Thoracic aorta (tissue), 2 donors: ENCODE results near the gene CAGE1. TPM values are rescaled to one million over a fixed set of nuclear protein-coding genes. Genes with fewer than 3 reads are reported as not detected.

ENCODE experiments used
- ATAC-seq: fragments of 150-250 bp; one replicate; pipeline ENCODE4 v1.8.0; 2017; ENCODE audit warnings: low read depth; ENCODE audit not compliant: insufficient number of reproducible peaks, low FRiP score
- DNase-seq: peaks from one replicate; pipeline ENCODE4 v3.0.0-alpha.2; 2020; ENCODE audit warnings: low spot score
- H3K27ac ChIP-seq, 2 donors: fragments of 200-600 bp; sonication (generic); 1 replicate in 1 of 2; 2 replicates in 1 of 2; pipeline ENCODE4 v1.5.1; 2016; ENCODE audit warnings: mild to moderate bottlenecking in 2 of 2, moderate library complexity in 2 of 2
- H3K27me3 ChIP-seq: fragments of 200-600 bp; sonication (generic); replicated peaks from 2 replicates; pipeline ENCODE4 v1.6.0; 2016; ENCODE audit warnings: mild to moderate bottlenecking; ENCODE audit not compliant: insufficient read depth
- H3K36me3 ChIP-seq: fragments of 200-600 bp; sonication (generic); one replicate; pipeline ENCODE4 v1.5.1; 2016
- H3K4me1 ChIP-seq, 2 donors: fragments of 200-600 bp; sonication (generic); 1 replicate in 1 of 2; 2 replicates in 1 of 2; pipeline versions ENCODE4 v1.5.1 to v1.6.0; 2016; ENCODE audit warnings: low read depth in 2 of 2, mild to moderate bottlenecking in 1 of 2; ENCODE audit not compliant: control insufficient read depth in 1 of 2
- H3K4me3 ChIP-seq: fragments of 200-600 bp; sonication (generic); 2 replicates; pipeline ENCODE4 v1.5.1; 2016; ENCODE audit warnings: mild to moderate bottlenecking
- H3K9me3 ChIP-seq: fragments of 200-600 bp; sonication (generic); 2 replicates; pipeline ENCODE4 v1.5.1; 2016
- total RNA-seq, 2 donors: library from RNA; depleted of rRNA; stranded (reverse); fragments of >200 nt; gene quantifications; one replicate each; pipeline versions ENCODE4 v1.1.0 to v1.2.3, GENCODE V29; 2016
- TF ChIP-seq, protein P1 (sequence below): fragments of 200-600 bp; sonication (generic); IDR thresholded peaks from one replicate; pipeline ENCODE4 v1.5.1; 2019; ENCODE audit warnings: antibody characterized with exemption

The CAGE1 gene
- total RNA-seq, 2 donors from 2014 or later, result not detected

DNA sequence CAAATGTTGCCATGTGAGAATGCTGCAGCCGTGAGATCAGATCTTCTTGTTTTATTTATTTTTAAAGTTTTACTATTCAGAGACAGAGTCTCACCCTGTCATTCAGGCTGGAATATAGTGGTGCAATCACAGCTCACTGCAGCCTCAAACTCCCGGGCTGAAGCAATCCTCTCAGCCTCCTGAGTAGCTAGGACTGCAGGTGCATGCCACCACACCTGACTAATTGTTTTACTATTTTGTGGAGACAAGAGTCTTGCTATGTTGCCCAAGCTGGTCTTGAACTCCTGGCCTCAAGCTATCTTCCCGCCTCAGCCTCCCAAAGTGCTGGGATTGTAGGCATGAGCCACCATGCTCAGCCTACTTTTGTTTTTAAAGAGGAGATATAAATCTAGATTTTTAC lies 54.0 kb downstream of the CAGE1 start:
- Histone ChIP-seq H3K27me3 (no peaks in the 10 kb centered on the region), H3K9me3 (no peaks in the 10 kb centered on the region), H3K27ac (no peak overlapping the region), H3K36me3 (no peaks in the 10 kb centered on the region), H3K4me3 (no peak overlapping the region), H3K4me1 (no peaks in the 10 kb centered on the region)
- TF ChIP-seq, protein P1, sequence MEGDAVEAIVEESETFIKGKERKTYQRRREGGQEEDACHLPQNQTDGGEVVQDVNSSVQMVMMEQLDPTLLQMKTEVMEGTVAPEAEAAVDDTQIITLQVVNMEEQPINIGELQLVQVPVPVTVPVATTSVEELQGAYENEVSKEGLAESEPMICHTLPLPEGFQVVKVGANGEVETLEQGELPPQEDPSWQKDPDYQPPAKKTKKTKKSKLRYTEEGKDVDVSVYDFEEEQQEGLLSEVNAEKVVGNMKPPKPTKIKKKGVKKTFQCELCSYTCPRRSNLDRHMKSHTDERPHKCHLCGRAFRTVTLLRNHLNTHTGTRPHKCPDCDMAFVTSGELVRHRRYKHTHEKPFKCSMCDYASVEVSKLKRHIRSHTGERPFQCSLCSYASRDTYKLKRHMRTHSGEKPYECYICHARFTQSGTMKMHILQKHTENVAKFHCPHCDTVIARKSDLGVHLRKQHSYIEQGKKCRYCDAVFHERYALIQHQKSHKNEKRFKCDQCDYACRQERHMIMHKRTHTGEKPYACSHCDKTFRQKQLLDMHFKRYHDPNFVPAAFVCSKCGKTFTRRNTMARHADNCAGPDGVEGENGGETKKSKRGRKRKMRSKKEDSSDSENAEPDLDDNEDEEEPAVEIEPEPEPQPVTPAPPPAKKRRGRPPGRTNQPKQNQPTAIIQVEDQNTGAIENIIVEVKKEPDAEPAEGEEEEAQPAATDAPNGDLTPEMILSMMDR, result no peak
- DNase-seq, result no peak
- ATAC-seq, result no peak

DNA sequence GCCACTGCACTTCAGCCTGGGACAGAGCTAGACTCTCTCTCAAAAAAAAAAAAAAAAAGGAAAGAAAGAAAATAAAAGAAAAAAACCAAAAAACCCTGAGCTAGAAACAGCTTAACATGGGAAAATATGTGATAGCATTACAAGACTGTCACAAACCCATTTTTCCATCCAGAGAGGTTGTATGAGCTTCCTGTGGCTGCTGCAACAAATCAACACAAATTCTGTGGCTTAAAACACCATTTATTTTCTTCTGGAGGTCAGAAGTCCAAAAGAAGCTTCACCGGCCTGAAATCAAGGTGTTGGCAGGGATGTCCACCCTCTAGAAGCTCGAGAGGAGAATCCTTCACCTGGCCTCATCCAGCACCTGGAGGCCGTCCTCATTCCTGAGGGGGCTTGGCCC lies 54.9 kb downstream of the CAGE1 start:
- ATAC-seq, result no peak

DNA sequence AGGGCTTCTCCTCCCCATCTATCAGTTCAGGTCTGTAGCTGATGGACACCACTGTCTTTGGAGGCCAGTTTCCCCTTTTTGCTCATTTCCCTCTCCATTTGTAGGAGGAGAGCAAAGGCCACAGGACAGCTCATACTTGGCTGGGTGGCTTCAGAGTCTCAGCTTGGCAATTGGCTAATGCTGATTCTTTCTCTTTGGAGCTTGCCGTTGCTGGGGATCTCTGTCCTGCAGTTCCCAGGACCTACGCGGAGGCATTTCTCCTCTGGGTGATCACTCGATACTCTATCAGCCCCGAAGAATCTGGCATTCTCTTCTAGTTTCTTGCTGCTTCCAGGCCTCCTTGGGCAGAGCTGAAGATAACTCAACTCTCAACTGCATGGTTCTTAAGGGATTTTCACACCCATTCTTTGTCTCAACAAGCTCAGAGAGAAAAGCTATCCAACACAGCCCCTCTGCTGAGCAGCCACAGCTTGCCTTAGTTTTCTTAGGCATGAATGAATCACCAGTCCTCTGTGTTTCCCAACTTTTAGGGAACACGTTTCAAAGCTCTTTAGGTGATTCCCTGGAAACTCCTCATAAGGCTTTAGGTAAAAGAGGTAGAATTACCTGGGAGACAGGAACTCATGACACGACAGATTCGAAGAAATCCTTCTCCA lies 57.3 kb downstream of the CAGE1 start:
- no peak overlapping the region for H3K27ac ChIP-seq
- no peak for DNase-seq
- H3K4me3 ChIP-seq, result no peak overlapping the region
- TF ChIP-seq, protein P1, result no peak
- H3K4me1 ChIP-seq, result no peaks in the 10 kb centered on the region
- no peak for ATAC-seq
- no peaks in the 10 kb centered on the region for H3K36me3 ChIP-seq
- no peaks in the 10 kb centered on the region for H3K27me3 ChIP-seq
- H3K9me3 ChIP-seq, result no peaks in the 10 kb centered on the region

More for the DNA sequence above, 54.9 kb downstream of the CAGE1 start:
- Histone ChIP-seq H3K9me3 (no peaks in the 10 kb centered on the region), H3K27me3 (no peaks in the 10 kb centered on the region), H3K4me1 (no peaks in the 10 kb centered on the region), H3K27ac (no peak overlapping the region), H3K4me3 (no peak overlapping the region), H3K36me3 (no peaks in the 10 kb centered on the region)
- TF ChIP-seq, protein P1, result no peak
- no peak for DNase-seq

DNA sequence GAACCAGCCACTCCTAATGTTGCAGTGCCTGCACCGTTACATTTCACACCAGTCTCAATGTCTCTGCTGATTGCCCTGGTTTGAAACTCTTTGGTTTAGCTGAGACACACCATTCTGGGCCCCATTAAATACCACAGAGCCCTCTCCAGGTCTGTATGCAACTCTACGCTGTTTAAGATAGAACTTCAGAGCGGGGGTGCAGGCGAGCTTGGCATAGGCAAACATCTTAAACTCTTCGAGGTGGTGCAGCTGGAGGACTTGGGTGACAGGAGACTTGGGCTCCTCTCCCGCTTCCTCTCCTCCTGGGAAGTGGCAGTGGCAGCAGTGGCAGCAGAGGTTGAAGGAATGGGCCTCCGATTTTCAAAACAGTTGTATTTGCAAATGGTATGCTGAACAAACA lies 58.1 kb downstream of the CAGE1 start:
- TF ChIP-seq, protein P1, result no peak
- Histone ChIP-seq H3K4me1 (no peaks in the 10 kb centered on the region), H3K27ac (no peak overlapping the region), H3K4me3 (no peak overlapping the region), H3K9me3 (no peaks in the 10 kb centered on the region), H3K36me3 (no peaks in the 10 kb centered on the region), H3K27me3 (no peaks in the 10 kb centered on the region)
- no peak for ATAC-seq
- DNase-seq, result no peak

DNA sequence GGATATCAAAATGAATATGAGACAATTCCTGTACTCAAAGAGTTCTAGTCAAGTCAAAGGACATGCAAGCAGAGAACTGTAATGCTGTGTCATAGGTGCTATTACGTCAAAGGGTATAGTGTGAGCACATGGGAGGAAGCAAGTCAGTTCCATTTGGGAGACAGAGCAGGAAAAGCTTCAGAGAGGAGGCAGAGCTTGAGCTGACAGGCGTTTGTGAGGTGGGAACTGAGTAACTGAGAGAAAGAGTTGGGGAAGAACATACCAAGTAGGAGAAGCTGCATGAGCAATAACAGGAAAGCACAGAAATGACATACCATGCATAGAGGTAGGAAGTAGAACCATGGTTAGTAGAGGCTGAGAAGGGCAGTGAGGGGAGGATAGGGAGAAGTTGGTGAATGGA lies 61.3 kb downstream of the CAGE1 start:
- Histone ChIP-seq H3K4me3 (no peak overlapping the region), H3K27ac (no peak overlapping the region), H3K9me3 (no peaks in the 10 kb centered on the region), H3K36me3 (no peaks in the 10 kb centered on the region), H3K4me1 (no peaks in the 10 kb centered on the region), H3K27me3 (no peaks in the 10 kb centered on the region)
- ATAC-seq (no peak), DNase-seq (no peak)
- TF ChIP-seq, protein P1, result no peak
